Measurements from ENCODE around the gene GALNTL6. TPM values are rescaled to one million over a fixed set of nuclear protein-coding genes. Genes with fewer than 3 reads are reported as not detected.

GALNTL6 gene
- total and polyA plus RNA-seq, 8 donors = 0.13 to 0.41 (median 0.21) TPM; not detected in 4

- WGBS, 2 donors = 90 to 95% methylated on average over 4 of the region's 4 CpGs
- no peak overlapping the region for H3K4me3 ChIP-seq
- intact Hi-C loops (cut with DNase I) = no loop called here
- H3K4me1 ChIP-seq = no peaks in the 10 kb centered on the region
- no peak overlapping the region for H3K27ac ChIP-seq
- no peak for FAIRE-seq
- H3K27me3 ChIP-seq = no peaks in the 10 kb centered on the region
- no peaks in the 10 kb centered on the region for H3K9me3 ChIP-seq
- DNase-seq = no peak
- TF ChIP-seq CTCF (IDR thresholded peaks at IDR 0.05) = no peak
- ATAC-seq = no peak
- no peaks in the 10 kb centered on the region for H3K36me3 ChIP-seq
Observed at GRCh38 chr4:172554588-172554987, 741.4 kb downstream of the GALNTL6 start.

- 60 to 63% methylated on average over 2 of the region's 2 CpGs for WGBS, 2 donors
- FAIRE-seq (no peak), DNase-seq (no peak), ATAC-seq (no peak)
- no peaks in the 10 kb centered on the region for H3K9me3 ChIP-seq
- TF ChIP-seq CTCF (IDR thresholded peaks at IDR 0.05) = no peak
- H3K4me1 ChIP-seq = no peaks in the 10 kb centered on the region
- intact Hi-C loops (cut with DNase I) = no loop called here
- no peaks in the 10 kb centered on the region for H3K27me3 ChIP-seq
- no peak overlapping the region for H3K4me3 ChIP-seq
- no peak overlapping the region for H3K27ac ChIP-seq
- H3K36me3 ChIP-seq = no peaks in the 10 kb centered on the region
Observed at GRCh38 chr4:172555725-172556124, 742.5 kb downstream of the GALNTL6 start.

- Histone ChIP-seq H3K4me1 (no peaks in the 10 kb centered on the region), H3K9me3 (no peaks in the 10 kb centered on the region), H3K27me3 (no peaks in the 10 kb centered on the region), H3K36me3 (no peaks in the 10 kb centered on the region), H3K27ac (no peak overlapping the region), H3K4me3 (no peak overlapping the region)
- no peak for DNase-seq
- no peak for FAIRE-seq
- no peak for TF ChIP-seq CTCF (IDR thresholded peaks at IDR 0.05)
- no peak for ATAC-seq
- intact Hi-C loops (cut with DNase I) = no loop called here
- 45 to 72% methylated on average over 2 of the region's 2 CpGs for WGBS, 2 donors
Observed at GRCh38 chr4:172573899-172574298, 760.7 kb downstream of the GALNTL6 start.

- no peak for TF ChIP-seq CTCF (IDR thresholded peaks at IDR 0.05)
- intact Hi-C loops (cut with DNase I) = no loop called here
- H3K36me3 ChIP-seq = no peaks in the 10 kb centered on the region
- no peaks in the 10 kb centered on the region for H3K9me3 ChIP-seq
- FAIRE-seq = no peak
- H3K4me1 ChIP-seq = no peaks in the 10 kb centered on the region
- 47 to 53% methylated on average over 3 of the region's 3 CpGs for WGBS, 2 donors
- no peak for ATAC-seq
- H3K4me3 ChIP-seq = no peak overlapping the region
- DNase-seq = no peak
- H3K27ac ChIP-seq = no peak overlapping the region
- no peaks in the 10 kb centered on the region for H3K27me3 ChIP-seq
Observed at GRCh38 chr4:172578712-172579111, 765.5 kb downstream of the GALNTL6 start.

- no peaks in the 10 kb centered on the region for H3K9me3 ChIP-seq
- intact Hi-C loops (cut with DNase I) = no loop called here
- H3K27me3 ChIP-seq = no peaks in the 10 kb centered on the region
- H3K27ac ChIP-seq = no peak overlapping the region
- DNase-seq (no peak), ATAC-seq (no peak), FAIRE-seq (no peak)
- 43 to 47% methylated on average over 2 of the region's 2 CpGs for WGBS, 2 donors
- no peaks in the 10 kb centered on the region for H3K36me3 ChIP-seq
- no peak for TF ChIP-seq CTCF (IDR thresholded peaks at IDR 0.05)
- no peak overlapping the region for H3K4me3 ChIP-seq
- no peaks in the 10 kb centered on the region for H3K4me1 ChIP-seq
Observed at GRCh38 chr4:172584816-172585215, 771.6 kb downstream of the GALNTL6 start.

All from pancreas (tissue), 10 donors.